SIG-M5 treated with dmso at 0.1 percent for 504 hours (cell line): Measurements from ENCODE around the gene GLCE.
"Not testable (repeated sequence)": the region's sequence is repeated elsewhere in the genome, so short reads cannot be mapped to it uniquely, and the experiment has no call there.

Source experiments
- DNase-seq: peaks from one replicate; lab custom pipeline; 2025; ENCODE audit not compliant: unreplicated experiment; lab: John Stamatoyannopoulos, UW

GLCE gene

GRCh38 chr15:69158201-69158842 lies 2.1 kb upstream of the GLCE start:
- no peak for DNase-seq

- no peak for DNase-seq
Measured at GRCh38 chr15:69158843-69159240, 1.6 kb upstream of the GLCE start.

GRCh38 chr15:69159805-69160140 lies 662 bp upstream of the GLCE start:
- no peak for DNase-seq

GRCh38 chr15:69161079-69161877 lies 843 bp downstream of the GLCE start:
- DNase-seq = peak; percentile 44

- no peak for DNase-seq
Measured at GRCh38 chr15:69161878-69162213, 1.4 kb downstream of the GLCE start.

- no peak for DNase-seq
Measured at GRCh38 chr15:69163141-69163669, 2.8 kb downstream of the GLCE start.

- no peak for DNase-seq
Measured at GRCh38 chr15:69164807-69165636, 4.6 kb downstream of the GLCE start.

- DNase-seq = no peak
Measured at GRCh38 chr15:69165637-69166025, 5.2 kb downstream of the GLCE start.

- DNase-seq = peak; percentile 13
Measured at GRCh38 chr15:69167218-69167846, 6.9 kb downstream of the GLCE start.

GRCh38 chr15:69168361-69168760 lies 7.9 kb downstream of the GLCE start:
- not testable (repeated sequence) for DNase-seq

GRCh38 chr15:69169540-69169939 lies 9.1 kb downstream of the GLCE start:
- not testable (repeated sequence) for DNase-seq

- no peak for DNase-seq
Measured at GRCh38 chr15:69170597-69170996, 10.2 kb downstream of the GLCE start.

- DNase-seq = peak; percentile 11
Measured at GRCh38 chr15:69172847-69173246, 12.4 kb downstream of the GLCE start.

GRCh38 chr15:69175536-69175935 lies 15.1 kb downstream of the GLCE start:
- no peak for DNase-seq

- no peak for DNase-seq
Measured at GRCh38 chr15:69181424-69181823, 21.0 kb downstream of the GLCE start.

GRCh38 chr15:69185216-69185615 lies 24.8 kb downstream of the GLCE start:
- DNase-seq = no peak

- DNase-seq = no peak
Measured at GRCh38 chr15:69185706-69186105, 25.3 kb downstream of the GLCE start.

- no peak for DNase-seq
Measured at GRCh38 chr15:69189157-69189556, 28.7 kb downstream of the GLCE start.

- DNase-seq = no peak
Measured at GRCh38 chr15:69190091-69190490, 29.7 kb downstream of the GLCE start.

- no peak for DNase-seq
Measured at GRCh38 chr15:69190504-69190903, 30.1 kb downstream of the GLCE start.
